ENCODE measurements around the gene LRPPRC.
"Not testable (repeated sequence)": the region's sequence is repeated elsewhere in the genome, so short reads cannot be mapped to it uniquely, and the experiment has no call there.

Gene LRPPRC

DNA sequence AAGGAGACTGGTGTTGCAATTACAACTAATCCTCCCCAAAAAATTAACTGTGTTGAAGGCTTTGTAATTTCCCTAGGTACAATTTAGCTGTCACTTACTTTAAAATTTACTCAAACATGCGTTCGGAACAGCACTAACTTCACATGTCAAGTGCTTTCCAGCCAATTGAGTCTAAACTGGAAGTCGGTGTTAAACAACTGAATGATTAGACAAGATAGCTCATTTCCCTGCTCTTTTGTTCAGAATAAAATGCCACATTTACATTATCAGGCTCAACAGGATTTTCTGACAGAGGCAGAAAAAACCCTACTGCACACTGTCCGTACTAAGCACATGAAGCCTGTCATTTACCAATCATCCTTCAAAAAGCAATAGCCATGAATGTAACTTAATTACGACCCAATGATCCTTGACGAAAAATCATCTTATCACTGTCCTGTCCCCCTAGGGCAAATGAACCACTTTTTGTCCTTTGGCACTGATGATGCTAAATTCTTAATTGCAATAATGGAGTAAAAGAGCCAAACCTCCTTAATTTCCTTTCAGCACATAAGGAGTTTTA, 56.0 kb downstream of the LRPPRC start:
- Histone ChIP-seq H3K9ac (no peak overlapping the region), H3K4me1 (no peaks in the 10 kb centered on the region), H4K20me1 (peaks cover 0 to 65% (median 25%) of the 10 kb centered on the region in 11 experiments; a peak in 11 of 22 replicates), H3K4me3 (no peak overlapping the region), H3K4me2 (no peak overlapping the region), H3K9me3 (replicated peaks in 1 of 11) (no peaks in the 10 kb centered on the region), H3K27me3 (no peaks in the 10 kb centered on the region), H3K36me3 (peaks cover 84 to 100% (median 91%) of the 10 kb centered on the region in 11 experiments), H3K27ac (no peak overlapping the region)
- TF ChIP-seq Cebpa-rat (IDR thresholded peaks at IDR 0.05) = no peak

DNA sequence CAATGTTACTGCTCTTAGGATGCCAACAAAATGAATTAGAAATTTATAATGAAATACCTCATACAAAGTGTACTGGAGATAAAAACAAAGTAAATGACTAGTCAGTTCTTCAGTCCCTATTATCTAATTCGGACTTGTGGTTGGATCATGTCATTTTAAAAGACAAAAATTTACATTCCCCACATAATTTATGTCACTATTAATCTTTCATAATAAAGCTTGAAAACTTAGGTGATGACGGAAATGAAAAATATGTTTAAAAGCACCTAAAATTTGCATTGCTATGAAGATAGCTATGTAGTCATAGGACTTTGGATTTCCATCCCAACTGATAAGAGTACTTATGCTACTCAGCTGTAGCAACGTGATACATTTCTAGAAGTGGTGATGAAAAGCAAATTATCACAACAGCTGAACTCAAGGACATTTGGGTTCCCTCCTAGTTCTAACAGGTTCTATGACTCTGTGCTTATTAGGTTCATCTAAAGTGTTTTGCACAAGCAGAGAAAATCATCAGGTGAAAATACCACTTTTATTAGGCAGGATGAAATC, 58.4 kb downstream of the LRPPRC start:
- no peaks in the 10 kb centered on the region for H3K4me1 ChIP-seq
- TF ChIP-seq Cebpa-rat (IDR thresholded peaks at IDR 0.05) = no peak
- H3K4me3 ChIP-seq = no peak overlapping the region
- peaks cover 86 to 100% (median 91%) of the 10 kb centered on the region in 11 experiments for H3K36me3 ChIP-seq
- H4K20me1 ChIP-seq = peaks cover 0 to 54% (median 18%) of the 10 kb centered on the region in 11 experiments; a peak in 7 of 22 replicates
- no peaks in the 10 kb centered on the region for H3K9me3 ChIP-seq (replicated peaks in 1 of 11)
- H3K27me3 ChIP-seq = no peaks in the 10 kb centered on the region
- H3K27ac ChIP-seq = no peak overlapping the region
- no peak overlapping the region for H3K4me2 ChIP-seq
- H3K9ac ChIP-seq = no peak overlapping the region

DNA sequence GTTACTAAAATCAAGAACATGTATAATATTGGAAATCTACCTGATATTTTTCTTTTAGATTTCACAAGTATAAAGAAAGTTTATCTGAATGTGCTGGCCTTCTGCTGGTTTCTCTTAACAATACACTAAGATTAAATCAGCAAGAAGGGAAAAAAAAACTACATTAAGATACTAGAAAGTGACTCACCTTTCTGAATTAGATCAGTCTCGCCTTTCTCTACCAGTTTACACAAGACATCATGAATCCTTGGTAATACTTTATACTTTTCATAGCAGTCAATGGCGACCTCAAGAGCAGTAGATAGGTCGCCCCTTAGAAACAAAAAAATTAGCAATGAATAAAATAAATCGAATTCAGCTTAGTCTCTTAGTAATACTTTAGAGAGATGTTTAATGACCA, 61.2 kb downstream of the LRPPRC start:
- no peak overlapping the region for H3K27ac ChIP-seq
- no peaks in the 10 kb centered on the region for H3K9me3 ChIP-seq (replicated peaks in 1 of 11)
- H3K4me3 ChIP-seq = no peak overlapping the region
- no peaks in the 10 kb centered on the region for H3K4me1 ChIP-seq
- peaks cover 0 to 50% (median 6%) of the 10 kb centered on the region in 11 experiments; a peak in 4 of 22 replicates for H4K20me1 ChIP-seq
- TF ChIP-seq Cebpa-rat (IDR thresholded peaks at IDR 0.05) = no peak
- no peak overlapping the region for H3K9ac ChIP-seq
- H3K4me2 ChIP-seq = no peak overlapping the region
- H3K27me3 ChIP-seq = no peaks in the 10 kb centered on the region
- peaks cover 86 to 100% (median 94%) of the 10 kb centered on the region in 11 experiments for H3K36me3 ChIP-seq

DNA sequence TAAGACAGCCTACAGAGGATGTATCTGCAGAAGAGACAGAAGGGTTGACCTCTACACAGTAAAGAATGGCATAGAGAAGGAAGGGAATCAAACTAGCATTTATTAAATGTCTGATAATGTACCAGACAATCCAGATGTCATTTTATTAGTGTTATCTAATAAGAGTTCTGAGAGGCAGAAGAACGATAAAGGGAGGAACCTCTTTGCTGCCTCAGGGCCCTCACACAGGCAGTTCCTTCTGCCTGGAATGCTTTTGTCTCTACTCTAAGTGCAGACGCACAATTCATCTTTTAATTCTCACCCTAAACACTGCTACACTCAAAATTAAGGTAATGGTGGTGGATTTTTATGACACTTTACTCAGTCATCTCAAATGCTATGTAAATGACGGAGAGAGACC, 64.5 kb downstream of the LRPPRC start:
- no peak overlapping the region for H3K27ac ChIP-seq
- no peaks in the 10 kb centered on the region for H3K4me1 ChIP-seq
- H3K9me3 ChIP-seq (replicated peaks in 1 of 11) = no peaks in the 10 kb centered on the region
- no peaks in the 10 kb centered on the region for H3K27me3 ChIP-seq
- TF ChIP-seq Cebpa-rat (IDR thresholded peaks at IDR 0.05) = no peak
- H3K4me3 ChIP-seq = no peak overlapping the region
- no peak overlapping the region for H3K4me2 ChIP-seq
- H4K20me1 ChIP-seq = peaks cover 0 to 37% (median 5%) of the 10 kb centered on the region in 11 experiments; a peak in 6 of 22 replicates
- peaks cover 82 to 100% (median 96%) of the 10 kb centered on the region in 11 experiments for H3K36me3 ChIP-seq
- no peak overlapping the region for H3K9ac ChIP-seq

DNA sequence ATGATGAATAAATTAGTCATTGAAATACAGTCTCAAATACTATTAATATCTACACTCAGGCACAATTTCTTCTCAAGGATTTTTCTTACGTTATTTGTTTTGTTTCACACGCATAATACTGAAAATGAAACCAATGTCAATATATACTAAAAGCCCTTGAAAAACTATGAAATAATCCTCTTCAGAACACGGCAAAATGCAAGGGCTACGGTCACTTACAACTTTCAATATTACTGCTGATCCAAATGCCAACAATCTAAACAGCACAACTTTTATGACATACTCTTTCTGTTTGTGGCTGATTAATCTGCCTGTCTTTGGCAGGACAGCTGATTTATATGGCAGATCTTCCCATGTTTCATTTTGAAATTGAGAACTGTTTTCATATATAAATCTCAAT, 68.3 kb downstream of the LRPPRC start:
- no peak overlapping the region for H3K4me3 ChIP-seq
- no peak overlapping the region for H3K4me2 ChIP-seq
- H3K4me1 ChIP-seq = no peaks in the 10 kb centered on the region
- H4K20me1 ChIP-seq = peaks cover 0 to 42% (median 5%) of the 10 kb centered on the region in 11 experiments; a peak in 9 of 22 replicates
- TF ChIP-seq Cebpa-rat (IDR thresholded peaks at IDR 0.05) = no peak
- H3K9ac ChIP-seq = no peak overlapping the region
- H3K9me3 ChIP-seq (replicated peaks in 1 of 11) = no peaks in the 10 kb centered on the region
- peaks cover 86 to 100% (median 98%) of the 10 kb centered on the region in 11 experiments for H3K36me3 ChIP-seq
- H3K27ac ChIP-seq = no peak overlapping the region
- H3K27me3 ChIP-seq = no peaks in the 10 kb centered on the region

DNA sequence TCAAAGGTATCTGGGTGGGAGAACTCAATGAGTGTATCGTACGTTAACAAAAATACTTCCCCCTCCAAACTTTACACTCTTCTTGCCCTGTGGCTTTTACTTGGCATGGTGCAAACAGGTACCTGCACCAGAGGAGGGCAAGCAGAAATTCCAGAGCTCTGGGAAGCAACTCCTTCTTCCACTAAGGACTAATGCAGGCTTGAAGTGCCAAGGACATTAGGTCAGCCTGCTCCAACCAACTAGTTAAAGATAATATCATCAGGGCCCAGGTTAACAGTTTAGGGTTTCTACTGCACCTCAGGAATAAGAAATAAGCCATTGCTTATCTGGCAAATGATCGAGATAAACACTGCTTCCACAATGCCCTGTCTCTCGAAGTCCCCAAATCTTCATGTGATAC, 70.4 kb downstream of the LRPPRC start:
- no peaks in the 10 kb centered on the region for H3K4me1 ChIP-seq
- H4K20me1 ChIP-seq = peaks cover 0 to 29% (median 5%) of the 10 kb centered on the region in 11 experiments; a peak in 10 of 22 replicates
- TF ChIP-seq Cebpa-rat (IDR thresholded peaks at IDR 0.05) = no peak
- no peaks in the 10 kb centered on the region for H3K27me3 ChIP-seq
- no peak overlapping the region for H3K27ac ChIP-seq
- no peak overlapping the region for H3K9ac ChIP-seq
- H3K9me3 ChIP-seq (replicated peaks in 1 of 11) = no peaks in the 10 kb centered on the region
- peaks cover 85 to 100% (median 97%) of the 10 kb centered on the region in 11 experiments for H3K36me3 ChIP-seq
- H3K4me3 ChIP-seq = no peak overlapping the region
- H3K4me2 ChIP-seq = no peak overlapping the region

DNA sequence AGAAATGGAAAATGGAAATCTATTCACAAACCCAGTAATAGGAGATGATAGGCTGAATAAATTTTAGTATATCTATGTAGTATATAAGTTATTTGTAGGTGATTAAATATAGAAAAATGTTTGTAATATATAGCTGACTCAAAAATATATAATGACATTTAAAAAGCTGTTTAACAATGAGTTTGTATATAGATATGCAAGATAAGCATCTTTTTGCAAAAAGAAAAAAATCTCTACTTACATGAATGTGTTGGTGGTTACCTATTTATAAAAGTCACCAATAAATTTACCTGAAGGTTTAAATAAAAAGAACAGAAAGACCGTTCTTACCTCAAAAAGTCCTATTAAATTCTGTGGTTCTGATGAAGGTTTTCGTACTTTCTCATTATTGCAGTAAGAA, 71.3 kb downstream of the LRPPRC start:
- Histone ChIP-seq H3K27ac (no peak overlapping the region), H3K9ac (no peak overlapping the region), H3K9me3 (replicated peaks in 1 of 11) (no peaks in the 10 kb centered on the region), H3K27me3 (no peaks in the 10 kb centered on the region), H3K4me3 (no peak overlapping the region), H3K4me1 (no peaks in the 10 kb centered on the region), H3K4me2 (no peak overlapping the region), H4K20me1 (peaks cover 0 to 29% (median 5%) of the 10 kb centered on the region in 11 experiments; a peak in 10 of 22 replicates), H3K36me3 (peaks cover 85 to 100% (median 96%) of the 10 kb centered on the region in 11 experiments)
- TF ChIP-seq Cebpa-rat (IDR thresholded peaks at IDR 0.05) = no peak

DNA sequence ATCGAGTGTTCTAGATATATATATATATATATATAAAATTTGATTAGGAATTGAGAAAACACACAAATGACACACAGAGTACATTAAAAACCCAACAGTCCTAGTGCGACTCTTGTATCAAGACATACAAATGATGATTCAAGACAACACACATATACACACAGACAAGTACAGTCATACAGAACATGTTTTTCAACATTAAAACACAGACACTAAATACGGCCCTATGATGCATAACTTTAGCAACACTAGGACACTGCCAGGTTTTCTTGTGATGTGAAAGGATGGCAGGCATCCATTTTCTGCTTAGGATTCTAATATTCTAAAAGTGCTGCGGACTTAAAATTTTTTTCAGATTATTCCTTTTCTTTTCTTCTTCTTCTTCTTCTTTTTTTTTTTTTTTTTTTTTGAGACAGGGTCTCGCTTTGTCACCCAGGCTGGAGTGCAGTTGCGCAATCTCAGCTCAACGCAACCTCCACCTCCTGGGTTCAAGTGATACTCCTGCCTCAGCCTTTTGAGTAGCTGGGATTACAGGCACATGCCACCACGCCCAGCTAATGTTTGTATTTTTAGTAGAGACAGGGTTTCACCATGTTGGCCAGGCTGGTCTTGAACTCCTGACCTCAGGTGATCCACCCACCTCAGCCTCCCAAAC, 84.5 kb downstream of the LRPPRC start:
- peak in 9 of 11 experiments; percentile 24 to 93 (median 49); a peak in 11 of 22 replicates for TF ChIP-seq Cebpa-rat (IDR thresholded peaks at IDR 0.05)
- H3K4me2 ChIP-seq; H3K4me1 ChIP-seq; H3K9me3 ChIP-seq (replicated peaks in 1 of 11); H3K9ac ChIP-seq; H3K27me3 ChIP-seq; H3K27ac ChIP-seq; H3K4me3 ChIP-seq: not testable (repeated sequence)
- H3K36me3 ChIP-seq = peaks cover 94 to 100% (median 98%) of the 10 kb centered on the region in 11 experiments
- H4K20me1 ChIP-seq = peaks cover 0 to 11% (median 0%) of the 10 kb centered on the region in 11 experiments; a peak in 5 of 22 replicates

DNA sequence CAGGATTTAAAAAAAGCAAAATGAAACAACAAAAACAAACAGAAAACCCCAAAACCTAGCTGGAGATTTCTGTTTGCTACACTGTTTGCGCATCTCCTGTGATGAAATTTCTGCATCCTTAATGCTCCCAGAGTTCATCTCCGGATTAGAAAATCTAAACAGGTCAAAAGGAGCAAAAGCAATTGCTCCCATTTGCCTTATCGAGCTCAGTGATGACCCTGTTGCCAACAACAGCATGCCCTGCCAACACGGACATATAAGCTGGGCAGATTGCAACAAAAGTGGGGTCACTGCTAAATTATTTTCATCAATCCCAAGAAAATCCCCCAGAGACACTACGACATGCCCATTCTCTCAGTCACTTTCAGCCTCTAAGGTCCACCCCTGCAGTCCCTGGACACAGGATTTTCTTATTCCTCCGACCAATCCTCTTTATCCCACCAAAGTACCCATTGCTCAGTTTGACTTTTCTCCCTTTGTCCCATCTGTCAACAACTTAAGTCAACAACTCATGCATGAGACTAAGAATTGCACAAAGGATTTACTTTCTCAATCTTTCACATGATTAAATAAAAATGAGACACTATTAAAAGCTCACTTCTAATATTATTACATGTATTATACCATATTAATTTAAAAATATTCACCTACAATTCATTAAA, 89.2 kb downstream of the LRPPRC start:
- peaks cover 86 to 99% (median 95%) of the 10 kb centered on the region in 11 experiments for H3K36me3 ChIP-seq
- H3K27me3 ChIP-seq = no peaks in the 10 kb centered on the region
- no peaks in the 10 kb centered on the region for H3K9me3 ChIP-seq (replicated peaks in 1 of 11)
- no peaks in the 10 kb centered on the region for H3K4me1 ChIP-seq
- H3K4me3 ChIP-seq = no peak overlapping the region
- no peak for TF ChIP-seq Cebpa-rat (IDR thresholded peaks at IDR 0.05)
- no peak overlapping the region for H3K9ac ChIP-seq
- H3K27ac ChIP-seq = no peak overlapping the region
- peaks cover 0 to 24% (median 0%) of the 10 kb centered on the region in 11 experiments; a peak in 7 of 22 replicates for H4K20me1 ChIP-seq
- H3K4me2 ChIP-seq = no peak overlapping the region
